Nephron (organoid): ENCODE measurements around the gene SECISBP2L.

ENCODE experiments used
- H3K27ac Mint-ChIP-seq, 3 experiments: 2 replicates each; pipeline ENCODE4 v1.8.0; 2020; ENCODE audit warnings: mixed read lengths in 3 of 3, mild to moderate bottlenecking in 2 of 3, moderate library complexity in 1 of 3
- H3K27me3 Mint-ChIP-seq: 2 replicates; pipeline ENCODE4 v1.8.0; 2021; ENCODE audit warnings: low read depth, mild to moderate bottlenecking, moderate library complexity, mixed read lengths
- H3K36me3 Mint-ChIP-seq: 2 replicates; pipeline ENCODE4 v1.8.0; 2020; ENCODE audit warnings: low read depth, mixed read lengths
- H3K4me1 Mint-ChIP-seq: 2 replicates; pipeline ENCODE4 v1.8.0; 2020; ENCODE audit warnings: mixed read lengths
- H3K4me3 Mint-ChIP-seq, 3 experiments: 2 replicates each; pipeline ENCODE4 v1.8.0; 2020; ENCODE audit warnings: mild to moderate bottlenecking in 3 of 3, mixed read lengths in 3 of 3, moderate library complexity in 2 of 3
- H3K9me3 Mint-ChIP-seq: 2 replicates; pipeline ENCODE4 v1.8.0; 2020; ENCODE audit warnings: mixed read lengths
- TF ChIP-seq, protein P1 (sequence below), 3 experiments: fragments of 200-600 bp; sonication (generic); IDR thresholded peaks; one replicate each; pipeline ENCODE4 v1.5.0; 2021; ENCODE audit warnings: antibody characterized with exemption in 3 of 3; ENCODE audit not compliant: unreplicated experiment in 3 of 3

Gene SECISBP2L

DNA sequence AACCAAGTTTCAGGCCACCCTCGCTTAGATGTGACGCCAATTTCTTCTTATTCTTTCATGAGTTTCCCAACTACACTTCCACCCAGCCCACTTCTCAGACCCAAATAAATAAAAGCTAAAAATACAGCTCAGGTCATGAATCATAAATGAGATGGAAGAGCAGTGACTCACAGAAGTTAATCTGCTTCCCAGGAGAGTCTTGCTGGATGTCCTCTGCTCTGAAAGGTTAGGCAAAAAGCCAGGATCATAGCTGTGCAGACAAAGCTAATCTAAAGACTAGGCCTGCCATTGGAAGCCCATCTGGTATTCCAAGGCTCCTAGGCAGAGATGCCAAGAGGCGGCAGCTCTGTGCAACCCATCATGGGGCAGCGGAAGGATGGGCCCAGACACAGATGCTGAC lies 106.6 kb downstream of the SECISBP2L start:
- Mint-ChIP-seq H3K27me3 (no peaks in the 10 kb centered on the region), H3K4me1 (no peaks in the 10 kb centered on the region), H3K9me3 (no peaks in the 10 kb centered on the region), H3K36me3 (no peaks in the 10 kb centered on the region), H3K4me3 (no peak overlapping the region), H3K27ac (no peak overlapping the region)
- TF ChIP-seq, protein P1, sequence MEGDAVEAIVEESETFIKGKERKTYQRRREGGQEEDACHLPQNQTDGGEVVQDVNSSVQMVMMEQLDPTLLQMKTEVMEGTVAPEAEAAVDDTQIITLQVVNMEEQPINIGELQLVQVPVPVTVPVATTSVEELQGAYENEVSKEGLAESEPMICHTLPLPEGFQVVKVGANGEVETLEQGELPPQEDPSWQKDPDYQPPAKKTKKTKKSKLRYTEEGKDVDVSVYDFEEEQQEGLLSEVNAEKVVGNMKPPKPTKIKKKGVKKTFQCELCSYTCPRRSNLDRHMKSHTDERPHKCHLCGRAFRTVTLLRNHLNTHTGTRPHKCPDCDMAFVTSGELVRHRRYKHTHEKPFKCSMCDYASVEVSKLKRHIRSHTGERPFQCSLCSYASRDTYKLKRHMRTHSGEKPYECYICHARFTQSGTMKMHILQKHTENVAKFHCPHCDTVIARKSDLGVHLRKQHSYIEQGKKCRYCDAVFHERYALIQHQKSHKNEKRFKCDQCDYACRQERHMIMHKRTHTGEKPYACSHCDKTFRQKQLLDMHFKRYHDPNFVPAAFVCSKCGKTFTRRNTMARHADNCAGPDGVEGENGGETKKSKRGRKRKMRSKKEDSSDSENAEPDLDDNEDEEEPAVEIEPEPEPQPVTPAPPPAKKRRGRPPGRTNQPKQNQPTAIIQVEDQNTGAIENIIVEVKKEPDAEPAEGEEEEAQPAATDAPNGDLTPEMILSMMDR (IDR thresholded peaks at IDR 0.05; ENCODE audit: unreplicated experiment in 3 of 3), result no peak
